Fibroblast of the aortic adventitia (primary cell): ENCODE data around the gene EPB41L4A. TPM values are rescaled to one million over a fixed set of nuclear protein-coding genes. Genes with fewer than 3 reads are reported as not detected.

Experiments
- DNase-seq: peaks from one replicate; pipeline ENCODE4 v3.0.0-alpha.2; 2010; ENCODE audit warnings: low read depth
- H3K4me3 ChIP-seq: 2 replicates; pipeline ENCODE4 v1.5.1; 2011; ENCODE audit warnings: low read depth, mild to moderate bottlenecking, control low read depth, low read length, moderate library complexity
- total RNA-seq: library from RNA; depleted of rRNA; stranded (reverse); fragments of >200 nt; gene quantifications from 2 replicates; pipeline ENCODE4 v1.2.3, GENCODE V29; 2012; ENCODE audit warnings: low replicate concordance
- TF ChIP-seq, protein P1 (sequence below): IDR thresholded peaks from 2 replicates; pipeline ENCODE4 v1.5.1; 2011; ENCODE audit warnings: mild to moderate bottlenecking, low read length, control low read depth, inconsistent platforms; ENCODE audit not compliant: insufficient read depth

Gene EPB41L4A
- total RNA-seq, 1 donor = 0.54 TPM

- DNase-seq = peak; percentile 93
- TF ChIP-seq, protein P1, sequence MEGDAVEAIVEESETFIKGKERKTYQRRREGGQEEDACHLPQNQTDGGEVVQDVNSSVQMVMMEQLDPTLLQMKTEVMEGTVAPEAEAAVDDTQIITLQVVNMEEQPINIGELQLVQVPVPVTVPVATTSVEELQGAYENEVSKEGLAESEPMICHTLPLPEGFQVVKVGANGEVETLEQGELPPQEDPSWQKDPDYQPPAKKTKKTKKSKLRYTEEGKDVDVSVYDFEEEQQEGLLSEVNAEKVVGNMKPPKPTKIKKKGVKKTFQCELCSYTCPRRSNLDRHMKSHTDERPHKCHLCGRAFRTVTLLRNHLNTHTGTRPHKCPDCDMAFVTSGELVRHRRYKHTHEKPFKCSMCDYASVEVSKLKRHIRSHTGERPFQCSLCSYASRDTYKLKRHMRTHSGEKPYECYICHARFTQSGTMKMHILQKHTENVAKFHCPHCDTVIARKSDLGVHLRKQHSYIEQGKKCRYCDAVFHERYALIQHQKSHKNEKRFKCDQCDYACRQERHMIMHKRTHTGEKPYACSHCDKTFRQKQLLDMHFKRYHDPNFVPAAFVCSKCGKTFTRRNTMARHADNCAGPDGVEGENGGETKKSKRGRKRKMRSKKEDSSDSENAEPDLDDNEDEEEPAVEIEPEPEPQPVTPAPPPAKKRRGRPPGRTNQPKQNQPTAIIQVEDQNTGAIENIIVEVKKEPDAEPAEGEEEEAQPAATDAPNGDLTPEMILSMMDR = peak; percentile 68
- H3K4me3 ChIP-seq = no peak overlapping the region
Observed at GRCh38 chr5:112146323-112147226, 272.5 kb downstream of the EPB41L4A start.

DNA sequence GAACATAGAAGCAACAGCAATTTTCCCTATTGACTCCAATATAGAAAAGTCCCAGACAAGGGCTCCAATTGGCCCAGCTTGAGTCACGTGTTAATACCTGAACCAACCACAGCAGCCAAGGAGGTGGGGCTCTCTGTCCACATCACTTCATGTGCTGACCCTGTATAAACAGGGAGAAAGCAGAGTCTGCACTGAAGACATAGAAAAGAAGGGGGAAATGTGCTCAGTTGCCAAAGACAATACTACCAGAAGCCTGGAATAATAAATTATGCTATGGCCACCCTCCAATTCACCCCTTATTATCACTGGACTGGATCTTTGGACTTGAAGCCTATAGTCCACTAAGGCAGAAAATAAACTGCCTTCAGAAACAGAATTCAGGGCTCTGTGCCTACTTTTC, 275.4 kb downstream of the EPB41L4A start:
- TF ChIP-seq, protein P1 = no peak
- DNase-seq = peak; percentile 84
- no peak overlapping the region for H3K4me3 ChIP-seq

- peak; percentile 71 for DNase-seq
- H3K4me3 ChIP-seq = no peak overlapping the region
- TF ChIP-seq, protein P1 = no peak
Observed at GRCh38 chr5:112142769-112143270, 276.3 kb downstream of the EPB41L4A start.

DNA sequence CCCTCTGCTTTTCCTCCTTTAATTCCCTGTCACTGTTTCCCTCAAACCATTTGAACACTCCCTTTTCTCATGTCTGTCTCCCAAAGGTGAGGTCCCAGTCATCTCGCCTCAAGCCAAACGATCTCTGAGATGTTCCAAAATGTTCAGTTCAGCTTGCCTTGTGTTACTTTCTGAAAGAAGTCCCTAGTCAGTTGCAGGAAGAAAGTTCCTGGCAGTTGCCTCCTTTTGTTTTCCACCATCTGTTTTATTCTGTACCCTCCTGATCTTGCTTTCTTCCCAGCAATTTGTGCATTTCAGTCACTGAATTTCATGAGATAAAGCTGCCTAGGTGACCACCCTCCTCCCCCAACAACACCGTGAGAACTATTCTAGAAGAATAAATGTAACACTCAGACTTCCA, 277.5 kb downstream of the EPB41L4A start:
- TF ChIP-seq, protein P1 = no peak

DNA sequence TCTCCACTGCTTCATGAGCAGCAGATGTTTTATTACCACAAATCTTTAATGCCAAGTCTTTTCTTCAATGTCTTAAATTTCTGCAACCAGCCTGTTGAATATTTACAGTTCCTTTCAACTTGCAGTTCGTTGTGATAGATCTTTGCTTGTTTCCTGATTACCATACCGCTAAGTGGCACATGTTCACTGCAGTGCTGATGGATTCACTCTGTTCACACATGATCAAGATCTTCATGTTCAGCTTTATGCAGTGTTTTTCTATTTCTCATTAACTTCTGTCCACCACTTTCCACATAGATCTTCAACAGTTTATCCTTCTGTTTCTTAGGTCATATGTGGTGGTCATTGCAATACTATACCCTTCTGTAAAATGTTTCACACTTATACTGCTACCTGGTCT, 280.6 kb downstream of the EPB41L4A start:
- no peak overlapping the region for H3K4me3 ChIP-seq
- TF ChIP-seq, protein P1 = no peak
- DNase-seq = no peak

More for the DNA sequence above, 277.5 kb downstream of the EPB41L4A start:
- H3K4me3 ChIP-seq = no peak overlapping the region
- DNase-seq = no peak

- DNase-seq = no peak
- H3K4me3 ChIP-seq = no peak overlapping the region
- TF ChIP-seq, protein P1 = no peak
Observed at GRCh38 chr5:112136773-112137172, 282.3 kb downstream of the EPB41L4A start.
